ACHN (cell line): Measurements from ENCODE around the gene FBLN5.

Experiments used
- DNase-seq: peaks from one replicate; pipeline ENCODE4 v3.0.0-alpha.2; 2015
- in situ Hi-C: cut with HindIII; loops from 2 replicates; pipeline ENCODE4 v1.10.0; 2017; ENCODE audit warnings: low sequenced_read_pairs, low pct_ligation_motif_present, low pct_unique_long_range_greater_than_20kb

The FBLN5 gene

DNA sequence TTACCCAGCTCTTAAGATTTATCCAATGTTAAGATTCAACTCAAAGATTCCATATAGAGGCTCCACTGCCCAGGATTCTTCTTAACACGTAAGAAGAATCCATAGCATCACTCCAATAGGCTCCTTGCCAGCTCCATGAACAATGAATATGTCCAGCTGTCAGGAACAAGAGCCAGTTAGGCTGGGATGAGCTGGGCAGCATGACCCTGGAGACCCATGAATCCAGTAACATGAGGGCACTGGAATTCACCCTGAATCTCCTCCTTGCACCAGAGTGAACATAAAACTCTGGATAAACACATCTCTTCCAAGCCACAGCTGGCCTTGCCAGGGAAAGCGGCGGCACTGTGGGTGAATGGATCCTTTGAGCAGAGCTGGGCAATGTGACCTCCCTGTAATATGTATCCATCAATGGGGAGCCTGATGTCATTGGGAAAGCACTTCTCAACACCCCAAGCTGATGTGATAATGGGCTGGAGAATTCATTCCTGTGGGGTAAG lies 55.7 kb downstream of the FBLN5 start:
- in situ Hi-C loops = no loop called here

DNA sequence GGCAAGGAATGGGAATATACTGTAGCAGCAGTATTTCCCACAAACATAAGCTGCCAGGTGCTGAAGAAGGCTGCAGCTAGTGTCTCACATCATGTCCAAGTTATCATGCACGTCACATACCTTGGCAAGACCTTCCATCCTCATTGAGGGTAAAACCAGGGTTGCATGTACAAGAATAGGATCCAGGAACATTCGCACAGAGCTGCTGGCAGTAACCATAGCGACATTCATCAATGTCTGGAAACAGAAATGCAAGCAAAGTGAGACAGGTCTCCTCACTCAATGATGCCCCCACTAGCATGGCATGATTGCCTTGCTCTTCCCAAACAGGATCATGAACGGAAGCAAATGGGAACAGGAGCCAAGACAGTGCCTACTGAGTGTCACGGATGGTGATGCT lies 56.4 kb downstream of the FBLN5 start:
- DNase-seq = no peak
- in situ Hi-C loops = no loop called here

More for the DNA sequence above, 55.7 kb downstream of the FBLN5 start:
- DNase-seq = no peak

DNA sequence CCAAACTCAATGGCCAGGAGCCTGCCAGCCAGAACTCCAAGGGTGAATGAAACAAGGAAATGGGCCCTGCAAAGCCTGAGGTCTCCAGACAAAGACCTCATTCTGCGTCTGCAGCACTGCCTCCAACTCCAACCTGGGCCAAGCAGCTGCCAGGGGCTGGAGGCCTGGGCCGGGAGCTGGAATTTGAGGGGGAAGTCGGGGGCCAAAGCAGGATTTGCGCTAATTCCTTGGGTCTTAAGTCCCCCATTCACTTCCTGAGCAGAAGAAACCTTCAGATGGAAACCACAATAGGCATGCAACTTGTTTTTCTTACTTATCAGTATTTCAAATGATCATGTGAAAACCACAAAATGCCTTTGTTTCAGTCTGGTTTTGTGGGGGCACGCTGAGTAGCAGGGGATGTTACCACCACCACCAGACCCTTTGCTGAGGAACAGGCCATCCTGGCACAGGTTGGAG lies 57.2 kb downstream of the FBLN5 start:
- in situ Hi-C loops = no loop called here
- no peak for DNase-seq

DNA sequence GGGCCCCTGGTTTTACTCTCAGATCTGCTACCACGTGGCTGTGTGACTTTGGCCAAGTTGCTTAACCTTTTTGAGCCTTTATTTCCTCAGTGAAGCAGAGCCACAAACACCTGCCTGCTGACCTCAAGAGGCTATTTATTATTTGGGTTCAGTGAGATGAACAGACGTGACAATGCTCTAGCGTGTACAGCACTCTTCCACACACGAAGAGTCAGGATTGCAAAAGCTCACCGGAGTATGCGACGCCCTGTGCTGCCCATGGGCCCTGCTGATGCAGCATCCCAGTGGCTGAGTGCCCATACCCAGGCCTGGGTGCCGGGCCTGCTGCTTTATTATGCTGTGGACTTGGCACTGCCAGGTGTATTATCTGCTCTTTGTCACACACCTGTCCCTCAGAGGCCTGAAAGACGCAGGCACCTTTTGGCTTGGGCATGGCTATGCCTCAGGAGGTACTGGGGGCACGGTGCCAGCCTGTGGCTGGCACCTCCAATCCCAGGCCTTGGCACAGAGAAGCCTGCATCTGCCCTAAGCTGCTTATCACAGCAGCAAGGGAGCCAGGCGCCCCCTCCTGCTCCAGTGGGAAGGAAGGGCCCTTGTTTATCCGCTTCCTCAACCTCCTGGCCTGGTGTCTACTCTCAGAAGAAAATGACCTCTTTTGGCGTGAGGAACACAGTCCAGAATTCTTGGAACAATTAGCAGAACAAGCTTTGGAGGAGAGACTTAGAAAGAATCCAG lies 57.9 kb downstream of the FBLN5 start:
- in situ Hi-C loops = no loop called here
- DNase-seq = no peak

DNA sequence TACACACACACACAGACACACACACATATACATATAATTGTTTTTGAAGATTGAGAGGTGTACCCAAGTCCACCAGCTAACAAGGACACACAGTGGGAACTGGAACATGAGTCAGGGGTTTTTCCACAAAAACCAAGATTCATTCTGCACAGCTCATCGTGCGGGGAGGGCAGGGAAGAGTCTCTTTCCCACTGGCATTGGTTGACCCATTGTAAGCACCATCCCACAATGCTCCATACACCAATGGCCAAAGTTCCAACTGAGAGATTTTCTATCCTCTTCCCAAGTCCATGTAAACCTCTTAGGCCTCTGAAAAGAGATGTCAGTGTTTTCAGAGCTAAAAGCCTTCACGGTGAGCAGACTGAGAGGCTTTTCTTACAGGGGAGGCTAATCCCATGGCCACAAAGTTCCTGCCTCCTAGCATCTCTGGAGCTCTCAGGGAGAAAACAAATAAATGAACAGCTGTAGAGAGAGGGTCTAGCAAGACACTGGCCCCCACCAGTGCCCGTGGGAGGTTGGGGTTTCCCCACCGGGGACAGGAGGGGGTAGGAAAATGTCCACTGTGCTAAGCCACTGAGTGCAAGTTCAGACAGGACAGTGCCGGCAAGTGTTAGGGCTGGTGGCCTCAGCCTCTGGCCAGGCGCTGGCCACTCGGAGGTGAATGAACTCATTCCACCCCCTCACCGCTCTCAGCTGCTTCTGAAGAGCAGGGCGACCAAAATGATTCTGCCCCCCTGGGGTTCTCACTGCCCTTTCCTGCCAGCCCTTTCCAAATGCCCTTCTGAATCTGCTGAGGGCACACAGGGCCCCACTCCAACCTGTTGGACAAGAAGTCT lies 58.6 kb downstream of the FBLN5 start:
- in situ Hi-C loops = no loop called here
- no peak for DNase-seq

DNA sequence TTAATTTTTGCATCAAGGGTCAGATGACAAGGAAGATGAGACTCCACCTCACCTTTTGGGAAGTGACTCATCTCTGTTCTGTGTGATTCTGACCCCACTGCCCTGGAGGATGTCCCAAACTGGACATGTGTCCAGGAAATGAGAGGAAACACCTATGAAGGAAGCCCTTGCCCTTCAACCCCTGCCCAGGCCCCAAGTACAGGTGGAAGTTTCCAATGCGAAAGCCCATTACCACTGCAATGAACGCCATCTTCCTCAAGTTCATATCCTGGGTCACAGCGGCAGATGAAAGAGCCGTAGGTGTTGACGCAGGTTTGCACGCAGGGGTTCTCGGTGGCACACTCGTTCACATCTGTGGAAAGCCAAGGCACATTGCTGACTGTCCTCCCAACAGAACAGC lies 60.5 kb downstream of the FBLN5 start:
- DNase-seq = no peak
- in situ Hi-C loops = no loop called here

DNA sequence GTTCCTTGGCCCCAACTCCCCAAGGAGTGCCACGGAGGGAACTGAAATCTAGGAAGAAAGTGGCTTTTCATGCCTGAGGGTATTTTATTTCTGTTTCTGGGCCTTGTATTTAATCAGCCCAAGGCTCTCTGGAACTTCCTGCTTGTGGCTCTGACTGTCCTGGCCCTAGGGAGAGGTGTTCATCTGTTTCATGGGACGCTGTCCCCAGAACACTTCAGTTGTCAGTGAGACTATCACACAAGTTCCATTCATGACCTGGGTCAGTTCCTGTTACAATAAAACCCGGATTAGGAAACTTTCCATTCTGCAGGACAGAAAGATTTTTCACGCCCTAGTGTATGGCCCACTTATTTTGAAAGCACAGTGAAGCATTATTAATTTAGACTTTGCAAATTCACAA lies 61.7 kb downstream of the FBLN5 start:
- in situ Hi-C loops = no loop called here
- no peak for DNase-seq

DNA sequence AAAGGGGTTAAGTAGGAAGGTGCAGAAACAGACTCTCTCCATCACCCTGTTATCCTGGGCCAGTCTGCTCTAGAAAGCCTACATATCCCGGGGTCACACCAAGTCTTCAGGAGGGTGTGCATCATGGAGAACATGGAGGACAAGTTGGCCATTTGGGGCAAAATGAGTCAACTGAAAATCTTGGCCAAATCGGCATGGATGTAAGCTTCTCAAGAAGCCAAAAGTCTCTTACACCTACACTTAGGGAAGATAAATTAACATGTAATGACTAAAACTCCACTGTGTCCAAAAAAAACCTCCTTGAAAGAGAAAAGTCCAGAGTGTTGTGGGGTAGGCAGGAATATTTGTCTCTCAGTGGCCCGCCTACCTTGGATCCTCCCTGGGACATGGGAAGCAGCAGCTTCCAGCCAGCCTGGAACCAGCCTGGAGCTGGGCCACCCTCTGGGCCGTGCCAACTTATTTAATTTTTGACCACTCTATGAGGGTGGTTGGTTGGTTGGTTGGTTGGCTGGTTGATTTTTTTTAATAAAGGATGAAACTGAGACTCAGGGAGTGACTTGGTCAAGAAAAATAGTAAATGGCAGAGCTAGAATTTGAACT lies 62.3 kb downstream of the FBLN5 start:
- no peak for DNase-seq
- in situ Hi-C loops = no loop called here

DNA sequence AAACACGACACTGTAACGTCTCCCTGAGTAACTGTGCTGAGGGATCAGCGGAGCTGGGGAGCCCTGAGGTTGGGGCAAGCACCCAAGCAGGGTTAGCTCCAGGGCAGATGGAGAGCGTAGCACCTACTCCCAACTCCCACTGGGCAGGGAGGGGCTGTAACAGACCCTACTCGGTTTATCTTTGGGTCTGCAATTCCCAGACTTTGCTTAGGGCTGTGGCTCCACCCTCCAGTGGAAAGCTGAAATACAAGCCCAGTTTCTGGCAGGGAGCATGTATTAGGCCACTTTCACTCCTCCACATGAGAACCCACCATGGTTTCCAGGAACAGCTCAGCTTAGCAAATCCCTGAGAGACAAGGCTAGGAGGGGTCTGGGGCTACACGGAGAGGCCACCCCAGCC lies 62.8 kb downstream of the FBLN5 start:
- no peak for DNase-seq
- in situ Hi-C loops = no loop called here

DNA sequence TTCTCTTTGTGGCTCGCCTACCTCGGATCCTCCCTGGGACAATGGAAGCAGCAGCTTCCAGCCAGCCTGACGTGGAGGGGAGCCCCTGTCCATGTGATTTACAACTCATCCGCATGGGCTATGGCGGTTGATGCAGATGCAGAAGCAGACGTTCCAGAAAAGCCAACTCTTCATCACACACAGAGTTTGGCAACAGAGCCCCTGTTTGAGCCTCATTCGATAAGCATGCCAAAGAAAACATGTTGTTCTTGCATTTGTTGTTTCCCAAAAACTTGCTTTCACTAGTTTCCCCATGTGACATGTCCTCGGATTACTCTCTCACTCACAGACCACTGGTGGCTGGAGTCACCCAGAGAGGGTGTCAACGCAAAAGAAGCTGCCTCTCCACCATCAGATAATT lies 63.7 kb downstream of the FBLN5 start:
- DNase-seq = no peak
- in situ Hi-C loops = no loop called here

DNA sequence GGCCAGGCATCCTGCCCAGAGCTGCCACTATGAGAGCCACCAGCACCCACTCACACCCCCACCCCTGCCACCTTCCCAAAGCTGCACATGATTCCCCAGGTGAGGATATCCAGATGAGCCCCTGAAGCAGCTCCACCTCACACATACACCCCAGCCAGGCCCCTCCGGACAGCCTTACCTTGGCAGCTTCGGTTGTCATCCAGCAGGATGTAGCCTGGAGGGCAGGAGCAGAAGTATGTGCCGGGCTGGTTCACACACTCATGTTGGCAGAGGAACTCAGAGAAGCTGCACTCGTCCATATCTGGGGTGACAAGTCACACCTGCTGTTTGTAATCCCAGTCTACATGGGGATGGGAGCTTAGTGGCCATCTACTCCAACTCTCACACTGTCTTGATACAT lies 64.7 kb downstream of the FBLN5 start:
- in situ Hi-C loops = no loop called here
- DNase-seq = no peak

DNA sequence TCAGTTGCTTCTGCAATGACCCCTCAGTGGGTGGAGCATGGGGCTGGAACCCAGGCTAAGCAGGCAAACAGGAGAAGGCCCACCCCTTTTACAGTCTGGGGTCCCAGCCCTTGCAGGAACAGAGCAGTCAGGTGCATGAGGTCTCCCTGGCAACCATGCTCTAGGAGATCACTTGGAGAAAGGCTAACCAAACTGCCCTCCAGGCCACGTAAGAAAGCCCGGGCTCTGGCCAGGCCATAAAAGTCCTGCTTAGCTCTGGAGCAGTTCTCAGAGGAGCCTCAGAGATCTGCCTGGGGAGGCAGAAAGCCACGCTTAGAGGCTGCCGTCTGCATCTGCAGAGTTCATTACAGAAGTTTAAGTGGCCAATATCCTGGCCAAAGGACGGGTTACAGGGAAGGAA lies 65.1 kb downstream of the FBLN5 start:
- in situ Hi-C loops = no loop called here
- DNase-seq = no peak

DNA sequence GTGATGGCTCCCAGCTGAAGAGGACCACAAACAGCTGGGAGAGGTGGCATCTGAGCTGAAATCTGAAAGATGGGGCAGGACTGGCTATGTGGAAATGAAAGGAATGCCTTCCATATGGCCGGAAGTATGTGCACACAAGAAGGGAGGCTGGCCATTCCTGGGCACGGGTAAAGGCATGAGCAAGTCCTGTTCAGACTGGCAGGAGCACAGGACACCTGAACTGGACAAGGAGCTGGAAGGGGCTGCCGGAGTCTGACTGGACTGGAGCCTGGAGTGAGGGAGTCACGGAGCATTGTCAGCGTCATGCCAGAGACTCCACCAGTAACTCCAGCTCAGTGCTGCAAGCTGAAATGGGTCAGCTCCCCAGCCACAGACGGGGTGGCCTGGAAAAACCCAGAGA lies 68.3 kb downstream of the FBLN5 start:
- in situ Hi-C loops = no loop called here
- DNase-seq = no peak

DNA sequence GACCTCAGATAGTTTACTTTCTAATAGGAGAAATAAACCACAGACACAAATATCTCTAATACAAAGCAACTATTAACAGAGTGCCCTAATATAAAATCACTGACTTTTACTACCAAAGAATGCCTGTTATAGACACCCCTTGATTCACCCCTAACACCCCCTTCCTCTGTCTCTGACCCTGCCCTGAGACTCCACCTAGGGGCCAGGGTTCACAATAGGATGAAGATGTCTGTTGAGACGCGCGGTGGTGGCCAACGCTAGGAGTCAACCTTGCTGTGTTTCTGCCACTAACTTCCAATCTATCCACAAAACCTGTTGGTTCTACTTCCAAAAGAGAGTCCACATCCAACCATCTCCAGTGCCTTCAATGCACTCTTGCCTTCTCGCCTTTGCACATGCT lies 69.2 kb downstream of the FBLN5 start:
- DNase-seq = no peak
- in situ Hi-C loops = no loop called here

DNA sequence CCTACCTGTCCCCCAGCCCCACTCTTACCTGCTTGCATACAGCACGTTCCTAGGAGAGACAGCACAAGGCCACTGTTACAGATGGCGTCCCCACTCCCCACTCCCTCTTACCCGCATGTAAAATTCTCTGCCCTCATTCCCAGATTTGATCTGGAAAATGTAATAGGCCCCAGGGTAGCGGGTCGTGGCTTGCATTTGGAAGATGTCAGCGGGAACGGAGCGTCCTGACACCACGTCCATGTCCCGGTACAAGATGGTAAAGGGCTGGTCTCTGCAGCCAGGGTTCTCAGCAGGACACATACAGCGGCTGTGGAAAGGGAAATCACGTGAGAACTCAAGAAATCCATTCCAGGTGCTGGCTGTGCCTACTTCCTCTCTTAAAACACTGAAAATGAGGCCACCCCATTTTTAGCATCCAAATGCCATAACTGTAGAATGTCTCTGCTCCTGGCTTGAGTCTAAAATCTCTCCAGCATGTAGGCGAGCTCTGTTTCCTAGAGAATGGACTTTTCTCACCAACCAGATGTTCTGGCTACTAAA lies 70.0 kb downstream of the FBLN5 start:
- in situ Hi-C loops = no loop called here
- DNase-seq = no peak

DNA sequence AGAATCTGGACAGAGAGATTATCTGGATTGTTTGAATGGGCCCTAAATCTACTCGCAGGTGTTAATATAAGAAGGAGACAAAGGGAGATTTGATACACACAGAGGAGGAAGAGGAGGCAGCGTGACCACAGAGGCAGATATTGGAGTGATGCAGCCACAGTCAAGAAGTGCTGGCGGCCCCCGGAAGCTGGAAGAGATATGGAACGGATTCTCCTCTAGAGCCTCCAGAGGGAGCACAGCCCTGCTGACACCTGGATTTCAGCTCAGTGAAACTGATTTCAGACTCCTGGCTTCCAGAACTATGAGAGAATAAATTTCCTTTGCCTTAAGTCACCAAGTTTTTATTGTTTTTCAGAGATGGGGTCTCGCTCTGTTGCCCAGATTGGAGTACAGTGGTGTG lies 71.0 kb downstream of the FBLN5 start:
- in situ Hi-C loops = no loop called here
- DNase-seq = no peak

DNA sequence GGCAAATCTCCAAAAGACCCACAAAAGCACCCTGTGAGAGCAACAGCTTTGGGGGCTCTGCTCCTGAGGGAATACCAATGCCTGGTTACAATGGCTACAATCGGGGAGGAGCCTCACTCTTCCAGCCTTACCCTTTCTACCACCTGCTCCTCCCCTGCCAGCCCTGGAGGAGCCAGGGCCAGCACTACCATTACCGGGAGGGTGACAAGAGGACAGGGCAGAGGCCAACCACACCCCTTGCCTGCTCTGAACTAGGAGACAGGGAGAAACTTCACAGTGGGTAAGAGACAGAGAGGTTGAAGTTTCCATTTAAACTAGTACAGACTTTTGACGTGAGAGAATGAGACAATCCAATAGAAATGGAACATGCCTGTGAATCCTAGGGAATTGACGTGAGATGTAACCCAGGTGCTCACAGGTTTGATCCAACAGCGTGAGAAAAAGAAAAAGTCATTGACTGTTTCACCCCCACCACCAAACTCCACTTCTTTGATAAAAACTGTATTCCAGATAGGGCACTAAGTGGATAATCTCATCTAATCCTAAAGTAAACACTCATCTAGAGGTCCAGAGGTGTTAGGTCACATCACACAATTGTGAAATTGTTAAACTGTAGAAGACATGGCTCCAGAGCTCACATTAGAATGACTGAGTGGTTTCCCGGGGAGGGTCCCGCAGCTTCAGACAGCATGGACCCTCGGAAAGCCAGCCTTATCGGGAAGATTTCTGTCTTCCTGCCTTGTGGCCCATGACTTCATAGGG lies 71.8 kb downstream of the FBLN5 start:
- in situ Hi-C loops = no loop called here
- DNase-seq = no peak
